ENCODE measurements around the gene ROBO2.

Gene ROBO2, protein sequence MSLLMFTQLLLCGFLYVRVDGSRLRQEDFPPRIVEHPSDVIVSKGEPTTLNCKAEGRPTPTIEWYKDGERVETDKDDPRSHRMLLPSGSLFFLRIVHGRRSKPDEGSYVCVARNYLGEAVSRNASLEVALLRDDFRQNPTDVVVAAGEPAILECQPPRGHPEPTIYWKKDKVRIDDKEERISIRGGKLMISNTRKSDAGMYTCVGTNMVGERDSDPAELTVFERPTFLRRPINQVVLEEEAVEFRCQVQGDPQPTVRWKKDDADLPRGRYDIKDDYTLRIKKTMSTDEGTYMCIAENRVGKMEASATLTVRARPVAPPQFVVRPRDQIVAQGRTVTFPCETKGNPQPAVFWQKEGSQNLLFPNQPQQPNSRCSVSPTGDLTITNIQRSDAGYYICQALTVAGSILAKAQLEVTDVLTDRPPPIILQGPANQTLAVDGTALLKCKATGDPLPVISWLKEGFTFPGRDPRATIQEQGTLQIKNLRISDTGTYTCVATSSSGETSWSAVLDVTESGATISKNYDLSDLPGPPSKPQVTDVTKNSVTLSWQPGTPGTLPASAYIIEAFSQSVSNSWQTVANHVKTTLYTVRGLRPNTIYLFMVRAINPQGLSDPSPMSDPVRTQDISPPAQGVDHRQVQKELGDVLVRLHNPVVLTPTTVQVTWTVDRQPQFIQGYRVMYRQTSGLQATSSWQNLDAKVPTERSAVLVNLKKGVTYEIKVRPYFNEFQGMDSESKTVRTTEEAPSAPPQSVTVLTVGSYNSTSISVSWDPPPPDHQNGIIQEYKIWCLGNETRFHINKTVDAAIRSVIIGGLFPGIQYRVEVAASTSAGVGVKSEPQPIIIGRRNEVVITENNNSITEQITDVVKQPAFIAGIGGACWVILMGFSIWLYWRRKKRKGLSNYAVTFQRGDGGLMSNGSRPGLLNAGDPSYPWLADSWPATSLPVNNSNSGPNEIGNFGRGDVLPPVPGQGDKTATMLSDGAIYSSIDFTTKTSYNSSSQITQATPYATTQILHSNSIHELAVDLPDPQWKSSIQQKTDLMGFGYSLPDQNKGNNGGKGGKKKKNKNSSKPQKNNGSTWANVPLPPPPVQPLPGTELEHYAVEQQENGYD (N-terminal part only)

DNA sequence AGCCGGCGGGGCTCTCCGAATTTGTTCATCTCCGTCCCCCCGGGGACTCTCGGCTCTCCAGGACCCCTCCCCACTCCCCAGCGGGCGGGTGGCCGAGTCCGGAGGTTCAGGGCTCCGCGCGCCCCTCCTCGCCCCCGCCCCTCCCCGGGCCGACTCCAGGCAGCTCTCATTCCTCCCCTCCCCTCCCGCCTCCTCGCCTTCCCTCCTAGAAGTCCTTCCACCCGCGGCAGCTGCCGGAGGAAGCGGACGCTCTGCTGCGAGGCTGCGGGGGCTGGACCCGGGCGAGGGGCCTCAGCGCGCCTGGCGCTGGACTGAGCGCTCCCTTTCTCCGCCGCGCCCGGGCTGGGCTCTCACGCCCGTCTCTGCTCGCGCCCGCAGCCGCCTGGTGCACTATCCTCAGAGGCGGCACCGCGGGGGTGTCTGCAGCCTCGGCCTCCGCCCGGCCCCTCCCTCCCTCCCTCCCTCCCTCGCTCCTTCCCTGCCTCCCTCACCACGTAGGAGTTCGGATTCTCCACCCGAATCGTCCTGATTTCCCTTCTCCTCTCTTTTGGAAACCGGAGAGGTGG lies at the start of gene ROBO2:
Gene ROBO2, plus strand, starts transcription at position 494 of the 566 bp plus-strand sequence. CDS start 687 bp downstream, outside the sequence.
- DNase-seq, result no peak

DNA sequence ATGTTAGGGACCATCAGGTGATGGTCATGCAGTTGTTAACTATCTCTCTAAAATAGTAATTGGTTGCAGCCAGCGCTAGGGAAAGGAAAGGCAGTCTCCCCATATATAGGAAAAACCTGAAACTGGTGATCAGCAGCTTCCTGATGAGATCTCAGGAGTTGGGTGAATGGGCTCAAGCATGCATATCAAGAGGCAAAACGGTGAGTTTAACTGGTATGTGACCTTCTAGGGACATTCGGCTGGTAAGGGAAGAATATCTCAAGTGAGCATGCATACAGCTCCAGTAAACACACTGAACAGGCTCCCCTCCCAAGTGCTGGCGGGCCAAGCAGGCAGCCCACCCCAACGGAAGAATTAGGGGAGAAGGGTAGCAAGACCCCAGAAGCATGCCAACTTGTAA lies 49.3 kb upstream of the ROBO2 start:
- no peak for DNase-seq

DNA sequence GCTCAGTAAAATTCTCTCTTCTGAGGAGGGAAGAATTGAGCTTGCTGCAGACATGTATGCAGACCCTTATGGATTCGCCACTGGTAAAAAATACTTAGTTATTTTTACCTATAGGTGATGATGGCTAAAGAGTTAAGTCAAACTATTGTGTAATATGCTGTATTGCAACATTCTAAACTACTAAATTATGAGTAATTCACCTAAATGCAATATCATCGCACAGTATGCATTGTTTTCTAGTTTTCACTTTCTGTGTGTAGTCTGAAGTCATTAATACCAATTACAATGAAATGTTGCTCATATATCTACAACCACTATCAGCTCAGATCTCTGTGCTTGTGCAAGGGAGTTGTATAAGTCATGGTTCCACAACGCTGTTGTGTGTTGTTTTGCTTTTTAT lies 48.7 kb upstream of the ROBO2 start:
- no peak for DNase-seq

DNA sequence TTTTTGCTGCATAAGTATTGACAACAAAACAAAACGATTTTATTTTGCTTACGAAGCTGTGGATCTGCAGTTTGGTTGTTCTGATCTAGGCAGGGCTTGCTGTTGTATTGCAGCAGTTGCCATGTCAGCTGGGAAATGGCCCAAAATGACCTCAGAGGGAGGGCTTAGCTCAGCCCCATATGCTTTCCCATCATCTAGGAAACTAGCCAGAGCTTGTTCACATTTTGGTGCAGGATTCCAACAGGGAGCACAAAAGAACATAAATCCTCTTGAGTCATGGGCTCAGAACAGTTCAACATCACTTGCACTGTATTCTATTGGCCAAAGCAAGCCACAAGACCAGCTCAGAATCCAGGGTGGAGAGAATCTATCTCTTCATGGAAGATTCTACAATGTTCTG lies 42.2 kb upstream of the ROBO2 start:
- no peak for DNase-seq

DNA sequence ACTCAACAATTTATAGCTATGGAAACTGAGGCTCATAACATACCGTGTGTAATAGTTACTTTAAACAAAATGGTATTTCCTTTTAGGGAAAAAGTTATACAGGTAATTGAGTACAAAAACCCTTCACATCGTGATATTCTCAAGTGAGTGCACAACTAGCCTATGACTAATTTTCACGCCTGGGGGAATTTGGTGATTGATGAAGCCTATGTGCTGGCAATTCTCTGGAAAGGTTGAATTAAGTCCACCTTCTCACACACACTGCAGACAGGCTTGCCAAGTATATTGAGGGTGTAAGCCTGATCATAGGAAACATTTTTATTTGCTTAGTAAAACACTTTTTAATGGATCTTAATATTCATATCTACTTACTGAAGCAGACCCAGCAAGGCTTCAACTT lies 41.3 kb upstream of the ROBO2 start:
- DNase-seq, result no peak

DNA sequence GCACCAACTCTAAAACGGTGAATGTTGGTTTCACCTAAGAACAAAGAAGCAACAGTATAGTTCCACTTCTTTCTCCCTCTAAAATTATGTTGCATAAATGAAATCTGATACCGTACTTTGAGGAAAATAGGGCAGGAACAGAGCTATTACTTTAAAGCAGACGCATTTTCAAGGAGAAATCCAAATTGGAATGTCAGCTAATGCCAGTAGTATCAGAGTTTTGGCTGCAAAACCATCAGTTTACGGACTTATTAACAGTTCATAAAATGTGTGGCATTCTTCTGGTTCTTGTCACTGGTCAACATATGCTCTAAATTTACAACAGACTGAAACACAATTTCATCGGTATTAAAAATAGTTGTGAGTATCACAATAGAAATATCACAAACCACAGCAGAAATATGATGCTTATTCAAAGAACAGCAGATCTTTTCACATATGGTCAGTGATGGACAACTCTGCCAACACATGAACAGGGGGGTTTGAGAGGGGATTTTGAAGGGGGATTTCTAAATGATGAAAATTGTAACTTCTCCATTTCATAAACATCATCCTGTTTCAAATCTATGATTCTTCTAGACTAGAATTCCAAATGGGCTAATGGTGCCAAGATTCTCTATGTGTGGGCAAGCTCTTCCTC lies 38.7 kb upstream of the ROBO2 start:
- no peak for DNase-seq

DNA sequence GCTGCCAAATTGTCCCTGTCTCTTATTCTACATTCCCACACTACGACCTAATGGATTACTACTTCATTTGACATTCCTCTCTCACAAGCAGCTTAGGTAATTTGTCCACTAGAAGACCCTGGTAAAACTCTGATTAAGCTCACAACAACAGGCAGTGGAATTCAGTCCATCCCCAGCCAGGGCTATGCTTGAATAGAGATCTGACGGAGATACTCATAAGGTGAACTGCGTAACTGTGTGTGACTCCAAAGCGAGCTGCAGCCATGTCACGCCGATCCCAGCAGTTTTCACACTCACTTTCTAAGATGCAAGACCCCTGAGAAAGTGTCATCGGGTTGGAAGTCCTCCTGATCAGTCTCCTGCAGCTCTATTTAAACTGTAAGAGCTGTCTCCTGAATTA lies 25.7 kb upstream of the ROBO2 start:
- no peak for DNase-seq

DNA sequence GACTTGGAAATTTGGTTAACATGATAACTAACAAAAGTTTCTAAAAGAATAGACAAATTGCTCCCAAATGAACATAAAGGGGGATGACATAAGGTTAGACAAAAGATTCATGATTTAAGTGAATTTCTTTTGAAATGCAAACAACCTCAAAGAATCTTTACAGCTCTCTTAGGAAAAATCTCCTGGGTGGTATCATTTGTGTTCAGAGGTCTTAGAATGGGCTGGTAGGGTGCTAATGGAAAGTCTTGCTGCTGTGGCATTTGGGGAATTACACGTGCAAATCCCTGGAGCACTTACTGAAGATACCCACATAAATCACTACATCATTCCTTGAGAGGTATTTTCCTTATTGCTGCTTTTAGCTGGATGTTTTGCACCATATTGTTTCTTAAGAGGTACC lies 14.4 kb upstream of the ROBO2 start:
- DNase-seq, result no peak

DNA sequence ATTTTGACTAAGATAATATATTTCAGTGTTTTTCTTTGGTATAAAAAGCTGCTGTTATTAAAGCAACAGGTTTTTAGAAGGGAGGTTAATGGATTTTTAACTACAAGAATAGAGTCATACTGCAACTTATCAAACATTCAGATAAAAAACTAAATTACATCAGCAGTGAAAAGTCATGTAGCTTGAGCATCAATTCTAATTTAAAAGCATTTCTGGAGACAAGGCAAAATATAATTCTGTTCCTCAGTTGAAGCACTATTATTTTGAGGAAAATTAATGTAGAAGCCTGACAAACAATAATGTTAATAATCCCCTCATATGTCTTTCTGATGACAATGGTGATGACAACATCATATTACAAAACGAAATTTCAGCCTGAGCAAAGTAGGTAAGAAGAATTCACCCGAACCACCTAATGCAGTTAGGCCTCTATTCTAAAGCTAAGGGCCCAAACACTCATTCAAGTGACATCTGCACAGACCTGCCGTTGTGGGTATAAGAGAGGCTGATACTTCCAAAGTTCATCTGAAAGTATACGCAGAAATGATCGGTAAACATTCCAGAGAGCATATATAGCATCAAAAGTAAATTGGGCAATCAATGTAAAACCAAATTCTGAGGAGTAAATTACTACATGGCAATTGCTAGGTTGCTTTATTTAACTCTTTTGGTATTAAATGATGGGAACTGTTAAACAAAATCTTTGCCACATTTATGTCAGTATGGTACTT lies 12.8 kb upstream of the ROBO2 start:
- no peak for DNase-seq

DNA sequence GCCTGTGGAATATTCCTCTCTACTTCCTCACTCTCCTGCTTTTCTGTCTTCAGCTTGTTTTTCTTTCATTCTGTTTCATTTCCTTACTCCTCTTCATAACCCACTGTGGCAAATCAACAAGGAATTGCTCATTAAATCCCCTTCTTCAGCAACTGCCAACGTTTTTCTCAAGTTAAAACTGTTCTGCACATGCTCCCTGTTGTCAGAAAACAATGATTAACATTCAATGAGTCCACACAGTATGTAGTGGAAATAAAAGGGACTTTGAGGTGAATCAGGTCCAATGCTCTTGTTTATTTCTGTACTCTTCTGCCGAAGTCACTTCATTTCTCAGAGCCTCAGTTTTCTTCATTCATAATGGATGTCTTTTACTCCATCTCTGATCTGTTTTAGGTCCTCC lies 11.9 kb upstream of the ROBO2 start:
- DNase-seq, result no peak

DNA sequence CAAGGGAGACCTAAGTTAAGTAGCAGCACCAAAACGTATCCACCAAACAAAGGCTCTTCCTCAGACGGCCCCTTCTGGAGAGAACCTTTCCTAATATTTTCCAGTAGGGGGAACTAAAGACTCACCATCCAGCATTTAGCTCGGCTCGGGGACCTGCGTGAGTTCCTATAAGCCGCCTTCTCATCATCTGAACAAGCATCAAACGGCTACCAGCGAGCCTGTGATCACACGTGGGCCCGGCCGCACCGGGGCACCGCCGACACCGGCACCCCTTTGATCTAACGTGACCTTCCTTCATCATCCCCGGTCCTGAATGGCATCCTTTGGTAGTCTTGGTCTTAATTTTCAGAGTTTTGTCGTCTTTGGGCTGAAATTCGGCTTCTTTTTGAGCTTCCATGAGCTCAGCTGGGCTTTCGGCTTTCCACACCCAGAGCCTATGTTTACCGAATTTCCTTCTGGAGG lies 1.4 kb upstream of the ROBO2 start:
- peak; percentile 27 for DNase-seq

DNA sequence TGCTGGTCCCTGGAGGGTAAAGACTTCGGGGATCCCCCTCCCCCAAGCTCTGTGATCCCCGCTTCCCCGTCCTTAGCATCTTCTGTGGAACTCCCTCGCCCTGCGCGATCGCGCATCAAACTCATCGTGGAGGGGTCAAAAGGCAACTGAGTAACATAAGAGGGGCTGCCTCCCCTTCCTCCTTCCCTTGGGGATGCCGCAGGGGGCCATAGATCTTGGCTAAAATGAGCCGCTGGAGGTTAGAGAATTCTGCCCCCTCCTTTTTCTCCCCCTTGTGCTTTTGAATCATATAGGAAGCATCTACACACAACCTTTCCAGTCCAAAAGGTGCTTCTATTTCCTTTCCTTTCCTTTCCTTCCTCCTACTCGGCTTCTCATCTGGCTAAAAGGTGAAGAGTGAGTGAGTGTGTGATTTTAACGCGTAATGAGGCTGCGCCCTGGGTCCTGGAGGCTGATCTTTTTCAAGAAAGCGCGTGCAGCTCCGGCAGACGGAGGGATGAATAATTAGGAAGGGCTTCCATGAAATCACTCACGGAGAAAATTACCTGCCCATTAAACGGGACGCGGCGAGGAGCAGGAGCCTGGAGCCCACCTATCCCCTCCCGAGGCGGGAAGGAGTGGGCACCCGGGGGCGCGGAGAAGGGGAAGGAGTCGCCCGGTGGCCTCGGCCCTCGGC lies 831 bp upstream of the ROBO2 start:
- no peak for DNase-seq

DNA sequence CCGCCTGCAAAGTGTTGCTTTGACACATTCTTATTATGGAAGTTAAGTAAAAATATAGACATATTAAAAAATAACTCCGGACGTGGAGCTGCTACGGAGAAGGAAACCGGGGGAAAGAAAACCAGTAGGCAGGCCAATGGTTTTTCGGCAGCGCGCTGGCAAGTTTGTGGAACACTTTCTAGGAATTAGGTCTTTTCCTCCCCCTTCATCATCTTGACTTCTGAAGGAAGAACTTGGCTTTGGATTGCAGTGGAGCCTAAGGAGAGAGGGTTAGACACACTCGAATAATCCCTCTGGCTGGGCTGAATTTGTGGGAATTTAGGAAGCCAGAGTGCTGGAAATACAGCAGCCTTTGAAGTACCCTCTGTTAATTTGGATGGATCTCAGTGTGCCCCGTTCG lies 317 bp downstream of the ROBO2 start:
- DNase-seq, result no peak

DNA sequence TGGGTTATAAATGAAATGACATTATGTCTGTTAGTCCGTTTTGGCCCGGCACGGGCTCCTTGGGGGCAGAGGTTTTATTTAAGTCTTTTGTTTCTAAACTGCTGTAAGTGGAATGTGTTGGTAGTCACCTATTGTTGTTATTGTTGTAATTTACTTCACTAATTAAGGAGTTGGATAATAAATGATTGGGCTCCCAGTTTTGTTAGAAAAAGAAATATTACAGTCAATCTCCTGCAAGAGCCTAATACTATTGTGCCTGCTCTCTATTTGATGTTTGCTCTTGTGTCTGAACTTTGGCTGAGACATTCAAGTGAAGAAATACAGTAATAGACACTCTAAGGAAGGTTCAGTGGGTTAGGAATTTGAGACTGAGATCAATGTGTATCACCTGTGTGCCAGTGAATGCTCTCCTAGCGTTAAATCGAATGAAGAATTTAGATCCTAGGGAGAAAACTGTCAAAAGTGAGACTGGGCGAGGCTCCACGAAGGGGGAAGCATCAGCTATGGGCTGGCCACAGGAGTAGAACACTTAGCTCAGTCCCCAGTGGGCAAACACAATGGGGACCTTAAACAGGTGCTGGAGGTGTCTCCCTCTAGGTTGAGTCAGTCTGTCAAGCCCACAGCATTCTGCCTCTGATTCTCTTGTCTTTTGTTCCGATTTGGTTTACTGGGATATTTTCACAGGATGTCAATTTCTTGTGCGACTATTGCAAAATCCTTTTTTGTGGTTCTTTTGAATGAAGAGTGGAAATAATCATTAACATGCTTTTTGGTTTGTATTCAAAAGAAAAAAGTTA lies 1.2 kb downstream of the ROBO2 start:
- no peak for DNase-seq

DNA sequence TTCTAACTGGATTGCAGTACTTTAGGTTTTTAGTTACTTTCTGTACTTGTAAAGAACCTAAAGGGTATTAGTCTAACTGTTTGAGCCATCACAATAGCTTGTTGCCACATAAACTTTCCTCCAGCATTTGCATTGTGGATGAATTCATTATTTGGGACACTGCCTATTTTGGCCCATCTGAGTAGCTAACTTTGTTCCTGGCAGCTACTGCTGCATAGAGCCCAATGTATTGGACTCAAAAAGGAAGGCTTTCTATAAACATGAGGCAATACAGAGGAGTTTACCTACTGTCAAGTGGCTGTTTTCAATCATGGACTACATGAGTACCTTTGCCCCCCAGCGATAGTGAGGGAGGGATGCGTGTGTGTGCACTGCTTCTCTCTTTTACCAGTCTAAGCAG lies 1.9 kb downstream of the ROBO2 start:
- no peak for DNase-seq

DNA sequence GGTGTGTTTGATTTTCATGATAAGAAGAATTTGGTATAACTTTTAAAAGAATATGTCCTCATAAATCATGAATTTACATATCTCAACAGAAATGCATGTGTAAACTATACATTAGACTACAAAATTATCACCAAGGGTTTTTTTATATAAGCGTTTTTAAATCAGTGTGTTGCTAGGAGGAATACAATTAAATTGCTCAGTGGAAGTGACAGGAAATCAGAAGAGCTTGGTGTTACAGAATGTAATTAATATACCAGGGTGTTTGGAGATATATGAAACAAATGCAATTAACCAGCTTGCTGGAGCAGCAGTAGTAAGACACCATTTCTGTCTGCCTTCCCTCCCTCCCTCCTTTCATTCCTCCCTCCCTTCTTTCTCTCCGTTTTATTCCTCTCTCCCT lies 2.4 kb downstream of the ROBO2 start:
- DNase-seq, result no peak

DNA sequence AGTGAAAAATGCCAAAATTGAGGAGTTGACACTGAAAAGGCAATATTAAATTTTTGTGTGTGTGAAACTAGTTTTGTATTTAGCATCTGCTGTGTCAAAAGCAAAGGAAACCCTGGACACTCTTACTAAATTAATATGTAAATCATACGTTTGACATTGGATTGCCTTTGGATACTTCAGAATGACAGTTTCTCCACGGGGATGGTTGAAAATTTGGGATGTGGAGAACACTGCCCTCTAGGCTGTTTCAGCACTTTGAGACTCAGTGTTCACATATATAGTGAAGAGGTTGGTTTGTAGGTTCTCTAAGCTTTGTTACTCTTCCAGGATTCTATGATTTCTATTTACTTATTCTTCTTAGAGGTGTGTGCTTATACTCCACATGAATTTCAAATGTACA lies 3.0 kb downstream of the ROBO2 start:
- DNase-seq, result no peak

DNA sequence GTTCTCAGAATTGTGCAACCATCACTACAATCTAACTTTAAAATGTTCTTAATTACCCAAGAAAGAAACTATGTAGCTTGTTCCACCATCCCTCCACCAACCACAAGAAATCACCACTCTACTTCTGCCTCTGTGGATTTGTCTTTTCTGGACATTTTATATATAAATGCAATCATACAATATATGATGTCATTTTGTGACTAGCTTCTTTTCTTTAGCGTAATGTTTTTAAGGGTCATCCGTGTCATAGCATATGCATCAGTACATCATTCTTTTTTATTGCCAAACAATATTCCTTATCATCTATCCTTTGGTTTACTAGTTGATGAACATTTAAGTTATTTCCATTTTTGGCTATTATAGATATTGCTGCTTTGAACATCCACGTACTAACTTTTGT lies 5.8 kb downstream of the ROBO2 start:
- no peak for DNase-seq

DNA sequence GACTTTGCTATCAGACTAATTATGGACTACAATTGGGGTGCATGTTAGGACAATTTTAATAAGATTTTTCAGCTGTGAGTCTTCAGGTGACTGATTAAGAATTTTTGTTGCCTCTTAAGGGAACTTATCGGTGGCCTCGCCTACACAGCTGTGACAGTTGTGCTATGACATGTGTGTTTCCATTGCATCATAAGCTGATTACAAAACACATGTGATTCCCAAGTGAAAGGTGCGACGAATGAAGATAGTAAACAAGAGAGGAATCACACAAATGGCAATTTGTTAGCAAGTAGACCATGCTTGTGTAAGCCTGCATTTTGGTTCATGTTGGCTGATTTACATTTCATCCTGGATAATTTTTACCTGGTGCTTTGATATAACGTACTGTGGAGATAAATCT lies 8.3 kb downstream of the ROBO2 start:
- DNase-seq, result no peak

DNA sequence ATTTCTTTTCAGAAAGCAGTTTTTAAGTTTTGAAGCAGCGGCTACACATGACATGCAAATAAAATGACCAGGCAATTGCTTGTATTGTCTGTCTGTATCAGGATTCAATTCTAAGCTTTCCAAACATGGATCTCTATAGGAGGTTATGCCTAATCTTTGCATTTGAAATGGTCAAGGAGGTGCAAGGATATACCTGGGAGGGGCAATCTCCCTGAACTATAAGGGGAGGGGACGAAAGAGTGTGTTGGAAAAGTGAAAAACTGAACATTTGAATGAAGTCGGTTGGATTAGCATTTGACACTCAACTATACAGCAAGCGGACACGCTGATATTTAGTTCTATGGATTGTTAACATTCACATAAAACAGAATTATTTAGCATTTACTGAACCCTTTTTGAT lies 11.7 kb downstream of the ROBO2 start:
- no peak for DNase-seq

Data from GF-D8 (cell line).